Activated naive CD8-positive, alpha-beta T cell (primary cell): ENCODE results near the gene LGR6.
"Not testable (repeated sequence)": the region's sequence is repeated elsewhere in the genome, so short reads cannot be mapped to it uniquely, and the experiment has no call there.

Experiments used
- H3K27ac Mint-ChIP-seq: one replicate; pipeline ENCODE4 v1.8.0; 2021; ENCODE audit warnings: mixed read lengths
- H3K27me3 Mint-ChIP-seq: one replicate; pipeline ENCODE4 v1.8.0; 2021; ENCODE audit warnings: mixed read lengths
- H3K36me3 Mint-ChIP-seq: one replicate; pipeline ENCODE4 v1.8.0; 2021; ENCODE audit warnings: mixed read lengths
- H3K4me1 Mint-ChIP-seq: one replicate; pipeline ENCODE4 v1.8.0; 2021; ENCODE audit warnings: low read depth, mixed read lengths
- H3K4me3 Mint-ChIP-seq: one replicate; pipeline ENCODE4 v1.8.0; 2021; ENCODE audit warnings: mild to moderate bottlenecking, mixed read lengths
- H3K9me3 Mint-ChIP-seq: one replicate; pipeline ENCODE4 v1.8.0; 2021; ENCODE audit warnings: low read depth, mixed read lengths

LGR6 gene

DNA sequence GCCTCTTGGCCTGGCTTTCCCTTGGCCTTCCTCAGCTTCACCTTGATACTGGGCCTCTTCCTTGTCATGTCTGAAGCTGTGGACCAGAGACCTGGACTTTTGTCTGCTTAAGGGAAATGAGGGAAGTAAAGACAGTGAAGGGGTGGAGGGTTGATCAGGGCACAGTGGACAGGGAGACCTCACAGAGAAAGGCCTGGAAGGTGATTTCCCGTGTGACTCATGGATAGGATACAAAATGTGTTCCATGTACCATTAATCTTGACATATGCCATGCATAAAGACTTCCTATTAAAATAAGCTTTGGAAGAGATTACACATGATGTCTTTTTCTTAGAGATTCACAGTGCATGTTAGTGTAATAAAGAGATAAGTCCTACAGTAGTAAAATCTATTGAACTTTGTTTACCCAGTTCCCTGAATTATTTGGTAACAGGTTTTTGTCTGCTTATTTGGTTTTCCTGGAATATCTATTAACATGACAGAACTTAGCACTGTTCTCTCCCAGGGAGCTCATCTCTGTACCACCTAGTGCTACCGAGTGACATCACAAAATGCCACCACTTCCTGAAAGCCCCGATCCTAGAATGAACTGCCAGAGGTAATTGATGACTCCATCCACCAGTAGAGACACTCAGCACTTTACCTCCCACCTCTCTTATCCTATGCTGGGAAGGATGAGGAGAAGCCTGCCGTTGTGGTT, 125.9 kb downstream of the LGR6 start:
- Mint-ChIP-seq H3K27ac (no peak overlapping the region), H3K4me3 (no peak overlapping the region), H3K9me3 (no peaks in the 10 kb centered on the region), H3K36me3 (no peaks in the 10 kb centered on the region), H3K27me3 (no peaks in the 10 kb centered on the region), H3K4me1 (no peaks in the 10 kb centered on the region)

GRCh38 chr1:202320081-202320405, 126.4 kb downstream of the LGR6 start:
- Mint-ChIP-seq H3K4me3 (no peak overlapping the region), H3K27ac (no peak overlapping the region)

GRCh38 chr1:202323731-202324130, 130.1 kb downstream of the LGR6 start:
- H3K4me1 Mint-ChIP-seq = no peaks in the 10 kb centered on the region
- no peaks in the 10 kb centered on the region for H3K27me3 Mint-ChIP-seq
- no peak overlapping the region for H3K4me3 Mint-ChIP-seq
- no peaks in the 10 kb centered on the region for H3K36me3 Mint-ChIP-seq
- no peak overlapping the region for H3K27ac Mint-ChIP-seq
- H3K9me3 Mint-ChIP-seq = no peaks in the 10 kb centered on the region

More at GRCh38 chr1:202320081-202320405, 126.4 kb downstream of the LGR6 start:
- Mint-ChIP-seq H3K36me3 (no peaks in the 10 kb centered on the region), H3K9me3 (no peaks in the 10 kb centered on the region), H3K27me3 (no peaks in the 10 kb centered on the region), H3K4me1 (no peaks in the 10 kb centered on the region)

- no peaks in the 10 kb centered on the region for H3K27me3 Mint-ChIP-seq
- no peak overlapping the region for H3K27ac Mint-ChIP-seq
- peaks cover 1% of the 10 kb centered on the region for H3K36me3 Mint-ChIP-seq
- H3K9me3 Mint-ChIP-seq = no peaks in the 10 kb centered on the region
- no peaks in the 10 kb centered on the region for H3K4me1 Mint-ChIP-seq
- H3K4me3 Mint-ChIP-seq = no peak overlapping the region
Measured at GRCh38 chr1:202324646-202325045, 131.0 kb downstream of the LGR6 start.

DNA sequence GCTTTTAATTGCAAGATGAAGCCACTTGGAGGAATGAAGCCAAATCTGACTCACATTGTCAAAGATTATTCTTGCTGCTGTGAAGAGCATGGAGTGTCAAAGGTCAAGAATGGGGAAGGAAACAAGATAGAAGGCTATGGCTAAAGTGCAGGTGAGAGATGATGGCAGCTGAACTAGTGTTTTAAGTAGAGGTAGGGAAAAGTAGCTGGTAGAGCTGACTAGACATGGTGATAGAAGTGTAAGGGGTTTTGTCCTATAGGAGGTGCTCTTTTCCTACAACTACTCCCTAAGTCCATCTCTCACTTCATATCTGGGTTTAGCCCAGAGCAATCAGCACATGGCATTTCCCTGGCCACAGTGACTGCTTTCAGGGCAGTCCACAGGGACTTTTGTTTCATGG, 136.3 kb downstream of the LGR6 start:
- Mint-ChIP-seq H3K27ac (no peak overlapping the region), H3K4me3 (no peak overlapping the region), H3K27me3 (no peaks in the 10 kb centered on the region), H3K9me3 (no peaks in the 10 kb centered on the region), H3K4me1 (no peaks in the 10 kb centered on the region), H3K36me3 (peaks cover 10% of the 10 kb centered on the region)

DNA sequence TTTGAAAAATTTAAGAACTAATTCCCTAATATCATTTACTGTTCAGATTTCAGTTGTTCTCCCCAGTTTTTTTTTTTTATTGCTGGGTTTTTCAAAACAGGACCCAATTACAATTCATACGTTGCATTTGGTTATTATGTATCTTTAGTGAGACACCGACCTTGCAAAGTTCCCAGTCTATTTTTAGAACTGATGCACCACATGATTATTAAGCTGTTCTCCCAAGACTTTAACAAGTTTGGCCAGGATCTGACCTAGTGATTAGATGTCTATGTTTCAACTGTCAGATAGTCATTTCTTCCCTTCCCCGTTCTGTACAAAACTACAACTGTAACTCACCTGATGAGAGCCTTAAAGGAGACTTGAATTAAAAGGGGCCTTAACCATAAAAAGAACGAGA, 140.3 kb downstream of the LGR6 start:
- Mint-ChIP-seq H3K4me1 (no peaks in the 10 kb centered on the region), H3K36me3 (peaks cover 10% of the 10 kb centered on the region), H3K27ac (no peak overlapping the region), H3K27me3 (no peaks in the 10 kb centered on the region), H3K4me3 (no peak overlapping the region), H3K9me3 (no peaks in the 10 kb centered on the region)

GRCh38 chr1:202343652-202344349, 150.2 kb downstream of the LGR6 start:
- no peak overlapping the region for H3K27ac Mint-ChIP-seq
- H3K36me3 Mint-ChIP-seq = no peaks in the 10 kb centered on the region
- H3K4me1 Mint-ChIP-seq = peaks cover 33% of the 10 kb centered on the region
- peak overlapping the region; percentile 73 for H3K4me3 Mint-ChIP-seq
- H3K9me3 Mint-ChIP-seq = no peaks in the 10 kb centered on the region
- no peaks in the 10 kb centered on the region for H3K27me3 Mint-ChIP-seq

DNA sequence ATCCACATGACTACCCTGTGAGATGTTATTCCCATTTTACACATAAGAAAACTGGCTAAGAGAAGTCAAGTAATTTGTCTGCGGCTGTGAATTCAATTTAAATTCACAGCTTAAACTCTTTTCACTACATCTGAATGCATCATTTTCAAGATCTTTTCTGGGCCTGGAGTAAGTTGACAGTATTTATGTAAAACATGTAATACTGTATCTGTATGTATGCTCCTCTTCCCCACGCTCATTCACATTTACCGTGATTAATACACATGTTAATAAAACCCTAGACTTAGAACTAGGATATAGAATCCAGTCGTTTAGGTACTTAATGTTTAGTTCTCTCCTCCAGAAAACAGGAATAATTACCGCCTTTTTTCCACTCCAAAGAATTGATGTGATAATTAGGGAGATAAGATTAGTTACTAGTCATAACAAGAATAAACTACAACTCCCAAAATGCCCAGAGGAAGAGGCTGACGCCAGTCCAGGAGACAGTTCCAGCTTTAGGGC, 154.5 kb downstream of the LGR6 start:
- H3K4me1 Mint-ChIP-seq = peaks cover 32% of the 10 kb centered on the region
- H3K4me3 Mint-ChIP-seq = peak overlapping the region; percentile 92
- no peaks in the 10 kb centered on the region for H3K9me3 Mint-ChIP-seq
- no peaks in the 10 kb centered on the region for H3K27me3 Mint-ChIP-seq
- no peaks in the 10 kb centered on the region for H3K36me3 Mint-ChIP-seq
- peak overlapping the region; percentile 76 for H3K27ac Mint-ChIP-seq

GRCh38 chr1:202348509-202349205, 155.1 kb downstream of the LGR6 start, which contains the start of gene PPP1R12B:
PPP1R12B (plus strand) TSS chr1:202348699; CDS start chr1:202348852, 153 bp downstream.
- Mint-ChIP-seq H3K36me3 (no peaks in the 10 kb centered on the region), H3K9me3 (no peaks in the 10 kb centered on the region), H3K27me3 (no peaks in the 10 kb centered on the region), H3K4me3 (peak within 1 kb of the TSS; percentile 92), H3K27ac (peak within 1 kb of the TSS; percentile 76), H3K4me1 (peaks cover 31% of the 10 kb centered on the region)

DNA sequence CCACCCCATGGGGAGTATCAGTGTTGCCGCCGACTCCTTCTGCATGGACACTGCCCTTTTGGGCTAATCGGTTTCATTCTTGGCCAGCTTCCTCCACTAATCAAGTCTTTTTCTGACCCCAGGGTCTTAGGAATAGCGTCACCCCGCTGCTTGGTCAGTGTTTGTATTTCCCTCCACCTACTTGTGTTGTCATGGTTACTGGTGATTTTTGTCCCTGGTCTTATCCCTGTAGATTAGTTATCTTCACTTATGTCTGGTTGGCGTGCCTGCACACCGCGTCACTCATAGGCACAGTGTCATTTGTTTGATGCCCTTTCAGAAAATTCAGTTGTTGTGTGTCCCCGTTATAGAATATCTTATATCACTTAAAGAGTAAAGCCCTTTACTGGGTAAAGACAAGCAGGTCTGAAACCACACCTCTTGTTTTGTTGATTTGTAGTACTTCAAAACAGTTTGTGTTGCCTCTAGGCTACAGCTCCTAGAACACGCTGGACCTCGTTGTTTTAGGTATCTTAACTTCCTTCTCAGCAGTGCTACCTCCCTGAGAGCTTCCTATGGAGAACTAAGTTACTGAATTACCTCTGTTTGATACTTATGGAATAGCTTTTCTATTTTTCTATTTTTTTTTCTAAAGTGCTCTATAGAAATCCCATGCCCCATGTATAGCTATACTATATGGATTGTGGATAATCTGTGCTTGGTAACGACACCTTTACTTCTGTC, 155.8 kb downstream of the LGR6 start:
- H3K36me3 Mint-ChIP-seq = no peaks in the 10 kb centered on the region
- H3K9me3 Mint-ChIP-seq = no peaks in the 10 kb centered on the region
- peak overlapping the region; percentile 92 for H3K4me3 Mint-ChIP-seq
- no peaks in the 10 kb centered on the region for H3K27me3 Mint-ChIP-seq
- H3K4me1 Mint-ChIP-seq = peaks cover 29% of the 10 kb centered on the region
- H3K27ac Mint-ChIP-seq = peak overlapping the region; percentile 62

DNA sequence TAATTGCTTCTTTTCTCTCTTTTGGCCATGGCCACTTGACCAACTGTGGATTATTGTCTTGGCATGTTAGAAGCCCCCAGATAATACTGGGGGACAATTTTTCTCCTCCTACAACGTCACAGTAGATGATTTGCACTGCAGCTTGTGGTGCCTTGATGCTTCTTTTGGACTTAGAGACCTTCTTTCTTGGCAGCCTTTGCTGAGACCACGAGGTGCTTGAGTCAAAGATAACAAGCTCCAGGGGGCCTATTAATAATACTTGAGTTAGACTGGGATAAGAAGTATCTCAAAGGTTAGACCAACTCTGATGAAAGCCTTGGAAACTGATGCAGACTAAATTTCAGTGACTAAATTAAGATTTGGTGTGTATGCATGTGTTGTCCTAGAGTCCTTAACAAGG, 158.1 kb downstream of the LGR6 start:
- no peak overlapping the region for H3K4me3 Mint-ChIP-seq
- no peaks in the 10 kb centered on the region for H3K36me3 Mint-ChIP-seq
- peaks cover 31% of the 10 kb centered on the region for H3K4me1 Mint-ChIP-seq
- no peak overlapping the region for H3K27ac Mint-ChIP-seq
- H3K27me3 Mint-ChIP-seq = no peaks in the 10 kb centered on the region
- no peaks in the 10 kb centered on the region for H3K9me3 Mint-ChIP-seq

GRCh38 chr1:202352583-202353197, 159.1 kb downstream of the LGR6 start:
- H3K4me3 Mint-ChIP-seq, H3K27me3 Mint-ChIP-seq, H3K36me3 Mint-ChIP-seq, H3K27ac Mint-ChIP-seq, H3K9me3 Mint-ChIP-seq: not testable (repeated sequence)
- peaks cover 30% of the 10 kb centered on the region for H3K4me1 Mint-ChIP-seq

DNA sequence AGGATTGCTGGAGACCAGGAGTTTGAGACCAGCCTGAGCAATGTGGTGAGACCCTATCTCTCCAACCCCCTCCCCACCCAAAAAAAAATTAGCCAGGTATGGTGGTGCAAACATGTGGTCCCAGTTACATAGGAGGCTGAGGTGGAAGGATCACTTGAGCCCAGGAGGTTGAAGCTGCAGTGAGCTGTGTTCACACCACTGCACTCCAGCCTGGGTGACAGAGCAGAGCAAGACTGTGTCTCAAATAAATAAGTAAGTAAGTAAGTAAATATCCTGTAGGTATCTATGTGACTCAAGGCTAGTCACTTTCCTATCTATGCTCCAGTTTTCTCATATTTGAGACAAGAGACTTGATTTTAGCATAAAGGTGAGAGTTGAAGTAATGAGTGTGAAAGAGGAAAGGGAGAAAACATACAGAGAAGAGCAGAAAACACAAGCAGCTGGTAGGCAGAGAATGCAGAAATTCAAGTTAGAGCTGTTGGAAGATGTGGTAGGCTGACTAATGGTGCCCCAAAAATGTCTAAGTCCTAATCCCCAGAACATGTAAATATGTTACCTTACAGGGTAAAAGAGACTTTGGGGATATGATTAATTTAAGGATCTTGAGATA, 162.4 kb downstream of the LGR6 start:
- no peak overlapping the region for H3K4me3 Mint-ChIP-seq
- peak overlapping the region; percentile 43 for H3K27ac Mint-ChIP-seq
- H3K9me3 Mint-ChIP-seq = no peaks in the 10 kb centered on the region
- peaks cover 14% of the 10 kb centered on the region for H3K4me1 Mint-ChIP-seq
- no peaks in the 10 kb centered on the region for H3K27me3 Mint-ChIP-seq
- H3K36me3 Mint-ChIP-seq = no peaks in the 10 kb centered on the region

- H3K36me3 Mint-ChIP-seq = no peaks in the 10 kb centered on the region
- H3K27me3 Mint-ChIP-seq = no peaks in the 10 kb centered on the region
- no peaks in the 10 kb centered on the region for H3K9me3 Mint-ChIP-seq
- no peak overlapping the region for H3K4me3 Mint-ChIP-seq
- no peak overlapping the region for H3K27ac Mint-ChIP-seq
- H3K4me1 Mint-ChIP-seq = peaks cover 8% of the 10 kb centered on the region
Measured at GRCh38 chr1:202357506-202357905, 163.9 kb downstream of the LGR6 start.
